EH (cell line): ENCODE data around the gene NKX2-1.
"Not testable (repeated sequence)": the region's sequence is repeated elsewhere in the genome, so short reads cannot be mapped to it uniquely, and the experiment has no call there.

ENCODE experiments used
- DNase-seq: peaks from one replicate; pipeline ENCODE4 v3.0.0-alpha.2; 2015; ENCODE audit warnings: low read depth

NKX2-1 gene

GRCh38 chr14:36519431-36520321, at the start of gene NKX2-1:
Gene NKX2-1, minus strand, starts transcription at chr14:36520232. Its CDS starts 103 bp downstream, at chr14:36520129.
- DNase-seq = peak; percentile 3

DNA sequence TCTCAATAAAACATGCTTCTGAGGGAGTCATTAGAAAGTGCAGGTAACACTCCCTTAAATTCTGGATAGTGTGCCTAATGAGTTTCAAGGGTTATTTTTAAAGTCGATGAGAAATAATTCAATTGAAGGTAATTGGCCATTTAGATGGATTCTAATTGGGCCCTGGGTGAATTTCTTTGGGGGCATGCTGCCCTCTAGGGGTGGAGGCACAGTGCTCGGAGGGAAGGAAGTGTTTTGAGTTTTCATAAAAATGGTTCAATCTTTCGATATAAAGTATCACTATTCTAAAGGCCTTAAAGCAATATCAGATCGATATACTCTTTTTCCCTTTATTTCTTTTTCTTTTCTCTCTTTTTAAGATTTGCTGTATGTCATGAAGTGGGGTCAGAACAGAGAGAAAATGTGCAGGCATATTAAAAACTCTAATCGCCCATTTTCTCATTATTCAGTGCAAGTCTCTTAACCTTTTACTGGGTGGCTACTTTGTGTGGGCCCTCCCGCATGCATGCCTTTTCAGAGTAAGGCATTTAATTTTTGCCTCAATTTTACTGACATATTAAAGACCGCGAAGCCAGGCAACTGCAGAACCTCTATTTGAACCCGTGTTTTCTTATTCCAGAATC, 36.9 kb upstream of the NKX2-1 start:
- DNase-seq = peak; percentile 32

DNA sequence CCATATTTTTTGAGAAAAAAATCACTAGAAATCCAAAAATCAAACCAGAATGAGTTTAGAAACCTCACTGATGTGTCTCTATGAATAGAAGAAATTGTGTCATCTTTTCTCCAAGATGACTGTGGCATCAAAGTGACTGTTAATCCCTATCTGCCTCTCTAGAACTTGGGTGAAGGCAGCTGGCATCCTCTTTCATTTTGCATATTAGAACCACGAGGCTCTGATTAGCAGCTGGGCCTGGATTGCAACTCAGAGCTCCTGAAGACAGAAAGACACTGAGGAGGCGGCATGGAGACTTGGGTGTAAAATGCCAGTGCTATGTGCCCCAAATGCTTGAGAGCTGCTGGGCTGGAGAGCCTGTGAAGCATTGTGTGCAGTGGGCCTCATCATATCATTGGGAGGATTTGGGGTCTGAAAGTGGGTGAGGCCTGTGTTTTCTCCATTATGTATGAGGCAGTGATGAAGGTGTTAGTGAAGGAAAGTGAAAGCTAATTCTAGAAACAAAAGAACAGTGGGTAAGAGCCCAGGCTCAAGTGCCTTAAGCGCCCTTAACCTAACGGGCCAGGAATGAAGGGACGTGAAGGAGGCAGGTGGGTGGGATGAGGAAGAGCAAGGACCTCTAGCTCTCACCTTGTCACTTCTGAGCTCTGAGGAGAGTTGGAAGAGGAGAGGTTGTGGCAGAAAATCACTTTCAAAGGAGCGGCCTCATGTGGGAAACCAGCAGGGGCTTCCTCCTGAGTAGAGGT, 36.1 kb upstream of the NKX2-1 start:
- DNase-seq = no peak

DNA sequence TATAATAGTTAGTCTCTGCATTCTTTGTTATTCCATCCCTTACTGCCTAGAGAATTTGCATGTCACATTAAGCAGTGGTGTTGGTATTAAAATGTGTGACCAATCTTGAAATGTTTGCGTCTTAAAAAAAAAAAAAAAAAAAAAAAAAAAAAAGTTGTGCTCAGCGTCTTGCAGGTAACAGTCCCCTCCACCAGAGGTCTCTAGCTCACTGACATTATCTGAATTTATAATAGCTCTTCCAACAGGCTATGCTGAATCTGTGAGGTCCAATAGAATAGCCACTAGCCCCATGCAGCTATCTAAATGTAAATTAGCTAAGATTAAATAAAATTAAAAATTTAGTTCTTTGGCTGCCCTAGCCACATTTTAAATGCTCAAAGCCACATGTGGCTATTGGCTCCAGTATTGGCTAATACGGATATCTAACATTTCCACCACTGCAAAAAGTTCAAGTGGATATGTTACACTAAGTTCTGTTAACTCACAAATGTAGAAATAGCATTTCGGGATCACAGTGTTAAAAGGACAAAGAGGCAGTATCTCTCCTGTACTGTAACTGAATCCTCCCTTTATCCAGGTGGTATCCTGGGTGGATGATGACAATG, 33.7 kb upstream of the NKX2-1 start:
- DNase-seq = peak; percentile 51

GRCh38 chr14:36550899-36551298, 30.9 kb upstream of the NKX2-1 start:
- no peak for DNase-seq

DNA sequence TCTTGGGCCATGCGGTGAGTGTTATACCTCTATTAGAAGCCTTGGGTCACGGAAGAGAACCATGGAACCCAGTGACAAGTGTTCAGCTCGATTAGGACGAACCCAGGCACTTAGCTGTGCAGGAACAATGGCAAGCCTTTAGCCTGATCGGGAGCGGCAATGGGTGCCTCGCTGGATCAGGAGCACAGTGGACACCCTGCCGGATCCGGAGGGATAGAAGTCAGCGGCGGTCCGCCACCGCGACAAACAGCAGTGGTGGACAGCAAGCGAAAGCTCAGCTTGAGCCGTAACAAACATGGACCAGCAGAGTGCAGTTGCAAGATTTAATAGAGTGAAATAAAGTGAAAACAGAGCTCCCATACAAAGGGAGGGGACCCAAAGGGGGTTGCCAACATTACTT, 24.2 kb upstream of the NKX2-1 start:
- DNase-seq = not testable (repeated sequence)

DNA sequence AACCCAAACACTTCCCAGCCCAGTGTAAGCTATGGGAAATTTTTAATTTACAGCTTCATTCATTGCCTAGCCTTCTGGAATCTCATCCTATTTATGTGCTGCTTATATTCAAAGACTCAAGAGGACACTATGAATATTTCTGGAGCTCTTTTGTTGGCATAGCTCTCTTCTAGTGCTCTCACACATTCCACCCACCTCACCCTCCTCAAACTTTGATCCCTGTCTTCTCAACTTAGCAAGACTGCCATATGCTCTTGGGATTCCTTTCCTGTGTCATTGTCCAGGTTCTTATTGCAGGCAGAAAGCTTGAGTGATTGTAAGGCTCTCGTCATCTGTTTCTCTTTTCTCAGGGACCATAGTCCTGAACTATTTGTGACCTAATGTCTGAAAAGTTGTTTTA, 18.0 kb upstream of the NKX2-1 start:
- DNase-seq = no peak

GRCh38 chr14:36529062-36529461, 9.0 kb upstream of the NKX2-1 start:
- no peak for DNase-seq

GRCh38 chr14:36525746-36526099, 5.7 kb upstream of the NKX2-1 start:
- DNase-seq = no peak

DNA sequence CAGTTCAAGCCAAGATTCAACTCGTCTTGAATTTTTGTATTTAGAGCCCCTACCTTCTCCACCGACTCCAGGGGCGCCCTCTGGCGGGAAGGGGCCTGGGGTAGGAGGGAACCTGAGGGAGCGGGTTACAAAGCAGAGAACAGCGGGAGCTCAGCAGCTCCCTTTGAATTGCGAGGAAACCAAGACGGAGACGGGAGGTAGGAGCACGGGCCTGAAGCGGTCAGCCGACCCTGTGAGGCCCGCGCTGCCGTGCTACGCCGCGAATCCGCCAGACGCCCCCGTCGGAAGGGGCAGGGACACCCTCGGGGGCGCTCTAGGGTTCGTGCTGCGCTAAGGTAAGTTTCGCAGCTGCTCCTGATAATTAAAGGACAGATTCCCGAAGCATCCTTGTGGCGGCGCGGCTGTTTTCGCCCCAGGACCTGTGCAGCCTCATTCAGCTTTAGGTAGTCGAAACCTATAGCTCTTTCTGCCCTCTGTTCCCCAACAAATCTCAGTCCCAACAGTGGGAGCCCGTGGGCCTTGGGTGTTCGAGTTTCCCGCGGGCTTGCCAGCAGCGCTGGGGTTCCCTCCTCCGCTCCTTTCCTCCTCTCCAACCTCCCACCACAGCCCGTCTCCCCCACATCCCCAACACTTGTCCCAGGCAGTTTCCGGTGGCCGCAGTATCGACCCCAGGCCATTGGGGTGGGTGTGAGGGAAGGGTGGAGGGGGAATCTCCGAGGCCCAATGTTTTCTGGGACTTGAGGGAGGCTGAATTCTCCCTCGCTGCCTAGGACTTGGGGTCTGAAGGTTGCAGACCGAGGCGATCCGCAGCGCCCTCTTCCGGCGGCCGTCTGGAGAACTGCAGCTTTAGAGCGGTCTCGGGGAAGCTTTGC, 5.1 kb upstream of the NKX2-1 start:
- DNase-seq = peak; percentile 8

DNA sequence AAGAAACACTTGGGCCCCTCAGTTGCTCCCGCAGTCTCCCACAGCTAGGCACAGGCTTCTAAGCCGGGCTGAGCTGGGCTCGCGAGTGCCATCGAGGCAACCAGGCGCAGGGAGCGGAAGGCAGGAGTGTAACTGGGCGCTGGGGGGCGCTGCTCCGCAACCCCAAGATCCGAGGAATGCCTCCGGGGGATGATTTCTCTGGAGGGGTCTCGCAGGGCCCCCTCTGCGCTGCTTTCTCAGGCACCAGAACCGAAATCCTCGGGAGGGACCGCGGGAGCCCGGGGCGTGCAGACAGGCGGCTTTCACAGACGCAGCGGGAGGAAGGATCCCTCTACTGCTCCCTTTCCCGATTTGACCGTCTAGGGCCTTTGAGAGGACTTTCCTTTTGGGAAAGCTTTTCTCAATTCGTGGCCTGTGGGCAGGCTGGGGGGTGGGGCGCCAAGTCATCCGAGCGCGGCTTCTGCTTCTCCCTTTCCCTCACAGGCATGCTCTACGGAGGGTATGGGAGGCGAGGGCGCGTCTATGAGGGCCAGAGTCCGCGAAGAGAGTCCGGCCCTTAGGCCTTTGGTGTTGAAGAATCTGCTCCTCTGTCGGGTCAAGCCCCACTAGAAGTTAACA, 4.3 kb upstream of the NKX2-1 start:
- DNase-seq = no peak

DNA sequence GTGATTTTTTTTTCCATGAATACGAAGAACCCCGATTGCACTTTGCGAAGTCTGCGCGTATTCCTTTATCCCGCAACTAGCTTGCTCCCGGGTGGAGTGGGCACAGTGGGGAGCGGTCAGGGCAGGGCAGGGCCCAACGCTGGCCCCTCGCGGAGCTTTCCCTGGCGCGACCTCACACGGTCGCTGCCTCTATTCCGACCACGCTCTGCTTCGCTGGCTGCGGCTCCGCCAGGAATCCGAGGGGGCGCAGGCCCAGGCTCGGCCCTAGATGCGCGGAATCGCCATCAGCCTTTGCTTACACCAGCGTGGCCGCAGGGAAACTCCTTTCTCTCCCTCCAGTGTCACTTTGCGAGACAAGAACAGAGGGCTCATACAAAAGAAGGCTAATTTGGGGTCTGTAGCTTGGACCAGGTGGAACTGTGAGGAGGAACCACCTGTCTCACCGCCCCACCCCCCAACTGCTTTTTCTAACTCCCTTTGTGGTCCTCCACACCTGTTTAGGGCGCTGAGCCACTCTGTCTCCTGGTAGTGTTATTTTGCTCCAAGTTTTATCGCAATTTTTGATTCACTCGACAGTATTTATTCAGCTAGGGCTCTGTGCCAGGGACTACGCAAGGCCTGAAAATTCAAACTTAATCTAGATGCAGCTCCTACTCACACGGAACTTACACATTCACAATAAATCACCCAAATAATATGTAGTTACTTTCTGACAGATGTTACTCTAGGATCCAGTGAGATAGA, 3.1 kb upstream of the NKX2-1 start:
- no peak for DNase-seq

GRCh38 chr14:36522347-36522971, 2.4 kb upstream of the NKX2-1 start:
- DNase-seq = no peak

GRCh38 chr14:36521598-36522345, 1.7 kb upstream of the NKX2-1 start:
- no peak for DNase-seq

DNA sequence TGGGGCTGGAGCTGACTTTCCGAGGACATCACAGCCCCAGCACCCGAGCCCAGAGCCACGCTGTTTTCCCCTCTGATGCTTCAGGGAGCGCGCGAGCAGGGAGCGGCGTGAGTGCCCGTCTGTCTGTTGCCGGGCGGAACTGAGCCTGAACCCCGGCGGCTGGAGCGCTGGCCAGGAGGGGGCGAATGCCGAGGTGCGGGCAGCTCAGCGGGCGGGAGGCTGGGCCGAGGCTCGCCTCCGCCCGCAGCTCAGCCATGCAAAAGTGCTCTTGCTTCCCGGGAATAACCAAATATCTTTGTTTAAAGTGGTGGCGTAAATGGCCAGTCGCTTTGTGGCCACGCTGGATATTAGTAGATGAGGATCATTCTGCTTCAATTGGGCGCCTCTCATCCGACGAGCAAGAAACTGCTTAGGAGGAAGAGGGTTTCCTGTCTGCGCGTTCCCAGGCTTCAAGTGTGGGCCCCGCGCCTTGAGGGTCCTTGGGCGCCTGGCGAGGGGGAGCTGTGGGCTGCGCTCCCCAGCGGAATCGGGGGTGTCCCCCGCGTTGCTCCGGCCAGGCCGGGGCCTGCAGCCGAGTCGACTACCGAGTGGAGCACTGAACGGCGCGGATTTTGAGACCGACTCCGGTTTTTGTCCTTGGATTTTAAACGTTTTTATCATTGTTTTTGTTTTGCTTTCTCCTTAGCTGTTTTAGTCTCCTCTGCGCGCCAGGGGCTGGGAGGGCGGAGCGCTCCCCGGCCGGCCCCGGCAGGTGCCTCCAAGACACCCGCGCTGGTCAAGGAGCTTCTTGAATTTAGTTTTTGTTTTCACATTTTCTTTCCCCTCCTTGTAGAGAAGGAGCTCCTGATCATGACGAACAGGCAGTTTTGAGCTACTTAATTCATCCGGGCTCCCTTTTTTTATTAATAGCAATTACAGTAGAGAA, 831 bp upstream of the NKX2-1 start:
- peak; percentile 38 for DNase-seq

- no peak for DNase-seq
Measured at GRCh38 chr14:36518586-36519430, 1.2 kb downstream of the NKX2-1 start.

GRCh38 chr14:36518031-36518585, 1.9 kb downstream of the NKX2-1 start:
- DNase-seq = no peak
